H9 (cell line): ENCODE measurements around the gene RNU6-9. TPM values are rescaled to one million over a fixed set of nuclear protein-coding genes. Genes with fewer than 3 reads are reported as not detected.

Experiments used
- DNase-seq: peaks from one replicate; pipeline ENCODE4 v3.0.0-alpha.2; 2017
- H2AFZ ChIP-seq: one replicate; pipeline ENCODE4 v1.6.1; 2013; ENCODE audit warnings: mild to moderate bottlenecking, low read length, control low read depth, moderate library complexity
- H2AK5ac ChIP-seq: 2 replicates; pipeline ENCODE4 v1.6.1; 2013; ENCODE audit warnings: low read length, control low read depth, mixed read lengths; ENCODE audit not compliant: insufficient read length
- H2BK120ac ChIP-seq: one replicate; pipeline ENCODE4 v1.6.1; 2013; ENCODE audit warnings: low read depth, mild to moderate bottlenecking, low read length, control low read depth, inconsistent platforms; ENCODE audit not compliant: poor library complexity, severe bottlenecking
- H2BK12ac ChIP-seq: 2 replicates; pipeline ENCODE4 v1.6.1; 2013; ENCODE audit warnings: low read length, control low read depth, mixed read lengths, low read depth; ENCODE audit not compliant: insufficient read length
- H2BK15ac ChIP-seq: 2 replicates; pipeline ENCODE4 v1.6.1; 2013; ENCODE audit warnings: low read depth, low read length, control low read depth
- H2BK20ac ChIP-seq: one replicate; pipeline ENCODE4 v1.6.1; 2013; ENCODE audit warnings: low read depth, mild to moderate bottlenecking, low read length, control low read depth, inconsistent platforms; ENCODE audit not compliant: poor library complexity, severe bottlenecking
- H2BK5ac ChIP-seq: 2 replicates; pipeline ENCODE4 v1.6.1; 2013; ENCODE audit warnings: low read length, control low read depth, mixed read lengths; ENCODE audit not compliant: insufficient read length
- H3K14ac ChIP-seq: 2 replicates; pipeline ENCODE4 v1.6.1; 2013; ENCODE audit warnings: low read length, control low read depth; ENCODE audit not compliant: insufficient read depth
- H3K18ac ChIP-seq: 2 replicates; pipeline ENCODE4 v1.6.1; 2013; ENCODE audit warnings: low read depth, mild to moderate bottlenecking, mixed read lengths, low read length, control low read depth; ENCODE audit not compliant: insufficient read length
- H3K23ac ChIP-seq: 2 replicates; pipeline ENCODE4 v1.6.1; 2013; ENCODE audit warnings: low read length, control low read depth, mixed read lengths, low read depth; ENCODE audit not compliant: insufficient read length
- H3K23me2 ChIP-seq: 2 replicates; pipeline ENCODE4 v1.6.1; 2013; ENCODE audit warnings: low read depth, mild to moderate bottlenecking, mixed read lengths, low read length, control low read depth; ENCODE audit not compliant: insufficient read length, poor library complexity, severe bottlenecking
- H3K27ac ChIP-seq: 2 replicates; pipeline ENCODE4 v1.5.1; 2013; ENCODE audit warnings: low read length, control low read depth, mixed read lengths, low read depth; ENCODE audit not compliant: insufficient read length
- H3K27me3 ChIP-seq: 2 replicates; pipeline ENCODE4 v1.6.1; 2013; ENCODE audit warnings: low read length, control low read depth, inconsistent platforms; ENCODE audit not compliant: insufficient read depth
- H3K4ac ChIP-seq: 2 replicates; pipeline ENCODE4 v1.6.1; 2013; ENCODE audit warnings: low read depth, mild to moderate bottlenecking, control low read depth, inconsistent platforms, low read length, moderate library complexity
- H3K4me1 ChIP-seq: 2 replicates; pipeline ENCODE4 v1.6.1; 2013; ENCODE audit warnings: low read length, control low read depth, inconsistent platforms; ENCODE audit not compliant: insufficient read depth
- H3K4me2 ChIP-seq: 2 replicates; pipeline ENCODE4 v1.6.1; 2013; ENCODE audit warnings: low read length, control low read depth, mixed read lengths; ENCODE audit not compliant: insufficient read length, insufficient read depth
- H3K56ac ChIP-seq: 2 replicates; pipeline ENCODE4 v1.6.1; 2013; ENCODE audit warnings: low read depth, mild to moderate bottlenecking, mixed read lengths, low read length, control low read depth; ENCODE audit not compliant: insufficient read length
- H3K79me1 ChIP-seq: 2 replicates; pipeline ENCODE4 v1.6.1; 2013; ENCODE audit warnings: low read depth, mild to moderate bottlenecking, moderate library complexity, low read length, control low read depth, inconsistent platforms; ENCODE audit not compliant: insufficient read depth, poor library complexity, severe bottlenecking
- H3K79me2 ChIP-seq: 2 replicates; pipeline ENCODE4 v1.6.1; 2013; ENCODE audit warnings: low read length, control low read depth, inconsistent platforms; ENCODE audit not compliant: insufficient read depth
- H3K9ac ChIP-seq: 2 replicates; pipeline ENCODE4 v1.6.1; 2013; ENCODE audit warnings: low read length, control low read depth, mixed read lengths; ENCODE audit not compliant: insufficient read length; ENCODE audit errors: extremely low read depth
- H3K9me3 ChIP-seq: one replicate; pipeline ENCODE4 v1.6.1; 2013; ENCODE audit warnings: low read depth, low read length, inconsistent platforms; ENCODE audit not compliant: control insufficient read depth
- H3T11ph ChIP-seq: one replicate; pipeline ENCODE4 v1.6.1; 2013; ENCODE audit warnings: mild to moderate bottlenecking, low read length, control low read depth, inconsistent platforms
- H4K20me1 ChIP-seq: one replicate; pipeline ENCODE4 v1.6.1; 2013; ENCODE audit not compliant: control insufficient read depth, insufficient read length, insufficient read depth
- H4K5ac ChIP-seq: 2 replicates; pipeline ENCODE4 v1.6.1; 2013; ENCODE audit warnings: low read depth, mild to moderate bottlenecking, mixed read lengths, low read length, control low read depth; ENCODE audit not compliant: insufficient read length
- H4K8ac ChIP-seq: replicated peaks from 2 replicates; pipeline ENCODE4 v1.6.1; 2013; ENCODE audit warnings: low read length, control low read depth, mixed read lengths, low read depth; ENCODE audit not compliant: insufficient read length
- H4K91ac ChIP-seq: 2 replicates; pipeline ENCODE4 v1.6.1; 2013; ENCODE audit warnings: low read depth, mild to moderate bottlenecking, moderate library complexity, mixed read lengths, low read length, control low read depth; ENCODE audit not compliant: insufficient read length
- H3K27ac Mint-ChIP-seq, 3 experiments: 2 replicates in 2 of 3; 3 replicates in 1 of 3; pipeline ENCODE4 v1.8.0; 2020 to 2021; ENCODE audit warnings: mixed read lengths in 3 of 3, mild to moderate bottlenecking in 1 of 3, moderate library complexity in 1 of 3
- H3K27me3 Mint-ChIP-seq: 2 replicates; pipeline ENCODE4 v1.8.0; 2021; ENCODE audit warnings: low read depth, mild to moderate bottlenecking, moderate library complexity, mixed read lengths
- H3K36me3 Mint-ChIP-seq, 3 experiments: 2 replicates in 2 of 3; 3 replicates in 1 of 3; pipeline ENCODE4 v1.8.0; 2020 to 2021; ENCODE audit warnings: low read depth in 3 of 3, mixed read lengths in 3 of 3; ENCODE audit not compliant: insufficient read depth in 1 of 3
- H3K4me1 Mint-ChIP-seq, 2 experiments: 2 replicates each; pipeline ENCODE4 v1.8.0; 2020; ENCODE audit warnings: mixed read lengths in 2 of 2
- H3K4me3 Mint-ChIP-seq, 2 experiments: 2 replicates in 1 of 2; 3 replicates in 1 of 2; pipeline ENCODE4 v1.8.0; 2020 to 2021; ENCODE audit warnings: mild to moderate bottlenecking in 2 of 2, mixed read lengths in 2 of 2, moderate library complexity in 1 of 2
- H3K9me3 Mint-ChIP-seq, 2 experiments: 2 replicates in 1 of 2; 3 replicates in 1 of 2; pipeline ENCODE4 v1.8.0; 2020; ENCODE audit warnings: mild to moderate bottlenecking in 2 of 2, mixed read lengths in 2 of 2, moderate library complexity in 1 of 2
- CTCF ChIP-seq: fragments of 200-600 bp; sonication (generic); conservative IDR thresholded peaks from 3 replicates; pipeline ENCODE4 v1.8.0; 2021; ENCODE audit warnings: antibody characterized with exemption, mild to moderate bottlenecking
- WGBS: extraction: QIAGEN DNeasy Blood & Tissue Kit; methylation state at CpG from one replicate; pipeline ENCODE4 v1.1.7; 2013; ENCODE audit warnings: missing lambda C conversion rate, low lambda C conversion rate, mixed read lengths; ENCODE audit not compliant: insufficient read length; ENCODE audit errors: extremely low coverage; 5-methylcytosine and 5-hydroxymethylcytosine counted together
- total RNA-seq: library from RNA; stranded (reverse); gene quantifications from 2 replicates; pipeline ENCODE4 v1.2.1, GENCODE V29; 2021

Gene RNU6-9
- total RNA-seq, 1 experiment from 2014 or later = not detected

- H3K79me1 ChIP-seq = no peaks in the 10 kb centered on the region
- no peak overlapping the region for H3K27ac ChIP-seq
- peaks cover under 1 to 3% of the 10 kb centered on the region in 2 experiments; a peak in 2 of 4 replicates for H3K4me1 Mint-ChIP-seq
- no peak overlapping the region for H2BK15ac ChIP-seq
- H3K36me3 Mint-ChIP-seq = peaks cover 0 to 2% (median 0%) of the 10 kb centered on the region in 3 experiments; a peak in 1 of 7 replicates
- no peak overlapping the region for H3K56ac ChIP-seq
- H3K18ac ChIP-seq = no peak overlapping the region
- H3K23ac ChIP-seq = no peak overlapping the region
- no CpG with 5 or more reads among the region's 35 CpGs for WGBS
- no peak overlapping the region for H2BK20ac ChIP-seq
- H3K9me3 ChIP-seq = no peaks in the 10 kb centered on the region
- H3K27me3 Mint-ChIP-seq = peaks cover 72% of the 10 kb centered on the region
- H4K91ac ChIP-seq = no peak overlapping the region
- H3K27ac Mint-ChIP-seq = no peak overlapping the region
- no peaks in the 10 kb centered on the region for H4K20me1 ChIP-seq
- H2BK12ac ChIP-seq = no peak overlapping the region
- H2AFZ ChIP-seq = no peak overlapping the region
- H3K4me2 ChIP-seq = peak overlapping the region; percentile 51
- H3T11ph ChIP-seq = no peak overlapping the region
- H3K4me1 ChIP-seq = no peaks in the 10 kb centered on the region
- H4K8ac ChIP-seq = no peak overlapping the region
- no peak overlapping the region for H2BK120ac ChIP-seq
- H3K23me2 ChIP-seq = peaks cover 24% of the 10 kb centered on the region
- no peak overlapping the region for H3K14ac ChIP-seq
- DNase-seq = peak; percentile 61
- no peak overlapping the region for H2AK5ac ChIP-seq
- no peaks in the 10 kb centered on the region for H3K79me2 ChIP-seq
- no peak for TF ChIP-seq CTCF
- peak overlapping the region; percentile 48 to 74 for H3K4me3 Mint-ChIP-seq
- peaks cover 19% of the 10 kb centered on the region; the same call in 1 of the 2 replicates for H3K27me3 ChIP-seq
- no peak overlapping the region for H3K4ac ChIP-seq
- H2BK5ac ChIP-seq = no peak overlapping the region
- H3K9ac ChIP-seq = no peak overlapping the region
- H3K9me3 Mint-ChIP-seq = peaks cover 0 to 3% of the 10 kb centered on the region in 2 experiments; a peak in 2 of 5 replicates
- H4K5ac ChIP-seq = no peak overlapping the region
Measured at GRCh38 chr19:916645-917322, 23.5 kb downstream of the RNU6-9 start.
